Measurements from ENCODE around the gene INO80D. TPM values are rescaled to one million over a fixed set of nuclear protein-coding genes. Genes with fewer than 3 reads are reported as not detected.

The INO80D gene
- total and polyA plus RNA-seq, 2 of the 13 experiments (the other 11 are each of a cell fraction or from before 2014, with no cell fraction given), result 7.6 to 7.9 TPM

- TF ChIP-seq SNAPC5 (CRISPR knock-in tag; IDR thresholded peaks at IDR 0.05; ENCODE audit: borderline replicate concordance) (no peak), ZNF878 (CRISPR knock-in tag; IDR thresholded peaks at IDR 0.05) (no peak), ZSCAN5A (CRISPR knock-in tag; IDR thresholded peaks at IDR 0.05; ENCODE audit: borderline replicate concordance) (no peak), THAP9 (CRISPR knock-in tag; IDR thresholded peaks at IDR 0.05; ENCODE audit: borderline replicate concordance) (peak; percentile 57; the same call in 1 of the 2 replicates), NFATC3 (CRISPR knock-in tag; IDR thresholded peaks at IDR 0.05) (no peak), ZBTB49 (CRISPR knock-in tag; IDR thresholded peaks at IDR 0.05; ENCODE audit: borderline replicate concordance) (no peak), ZNF468 (CRISPR knock-in tag; IDR thresholded peaks at IDR 0.05) (no peak), ATF6 (CRISPR knock-in tag; conservative IDR thresholded peaks at IDR 0.05) (no peak), ZNF780A (CRISPR knock-in tag; IDR thresholded peaks at IDR 0.05) (no peak), ZNF737 (CRISPR knock-in tag; IDR thresholded peaks at IDR 0.05; ENCODE audit: borderline replicate concordance) (no peak), GMEB1 (CRISPR knock-in tag; IDR thresholded peaks at IDR 0.05; ENCODE audit: borderline replicate concordance) (no peak), RFXANK (CRISPR knock-in tag; IDR thresholded peaks at IDR 0.05) (0 out of 2 replicates have a peak, but pooled peaks have one; percentile 21), MED1 (CRISPR knock-in tag; IDR thresholded peaks at IDR 0.05) (peak; percentile 76), ASH2L (IDR thresholded peaks at IDR 0.05; ENCODE audit: insufficient read length, low read depth, low read length) (no peak), GLI4 (CRISPR knock-in tag; IDR thresholded peaks at IDR 0.05; ENCODE audit: borderline replicate concordance) (no peak; the same call in 1 of the 2 replicates), ZFX (CRISPR knock-in tag; IDR thresholded peaks at IDR 0.05; ENCODE audit: low read depth) (peak; percentile 52; the same call in 1 of the 2 replicates), ELF1 (CRISPR knock-in tag; IDR thresholded peaks at IDR 0.05) (peak; percentile 57; the same call in 1 of the 2 replicates), SIN3A (IDR thresholded peaks at IDR 0.05; ENCODE audit: borderline replicate concordance, low read depth, low read length) (no peak), ZFP41 (CRISPR knock-in tag; IDR thresholded peaks at IDR 0.05; ENCODE audit: borderline replicate concordance) (no peak)
These were observed 1.5 kb downstream of the INO80D start (continued) for GRCh38 chr2:206084439-206084869.

All from HepG2 (cell line).